ENCODE results near the gene PTPN1.
"Not testable (repeated sequence)": the region's sequence is repeated elsewhere in the genome, so short reads cannot be mapped to it uniquely, and the experiment has no call there.

DNA sequence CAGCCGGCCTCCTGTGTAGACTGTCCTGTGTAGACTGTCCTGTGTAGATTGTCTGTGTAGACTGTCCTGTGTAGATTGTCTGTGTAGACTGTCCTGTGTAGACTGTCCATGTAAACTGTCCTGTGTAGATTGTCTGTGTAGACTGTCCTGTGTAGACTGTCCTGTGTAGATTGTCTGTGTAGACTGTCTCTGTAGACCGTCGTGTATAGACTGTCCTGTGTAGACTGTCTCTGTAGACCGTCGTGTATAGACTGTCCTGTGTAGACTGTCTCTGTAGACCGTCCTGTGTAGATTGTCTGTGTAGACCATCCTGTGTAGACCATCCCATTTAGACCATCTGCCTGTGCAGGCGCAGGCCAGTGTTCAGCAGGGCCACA lies 59.3 kb downstream of the PTPN1 start:
- TF ChIP-seq, protein P1, sequence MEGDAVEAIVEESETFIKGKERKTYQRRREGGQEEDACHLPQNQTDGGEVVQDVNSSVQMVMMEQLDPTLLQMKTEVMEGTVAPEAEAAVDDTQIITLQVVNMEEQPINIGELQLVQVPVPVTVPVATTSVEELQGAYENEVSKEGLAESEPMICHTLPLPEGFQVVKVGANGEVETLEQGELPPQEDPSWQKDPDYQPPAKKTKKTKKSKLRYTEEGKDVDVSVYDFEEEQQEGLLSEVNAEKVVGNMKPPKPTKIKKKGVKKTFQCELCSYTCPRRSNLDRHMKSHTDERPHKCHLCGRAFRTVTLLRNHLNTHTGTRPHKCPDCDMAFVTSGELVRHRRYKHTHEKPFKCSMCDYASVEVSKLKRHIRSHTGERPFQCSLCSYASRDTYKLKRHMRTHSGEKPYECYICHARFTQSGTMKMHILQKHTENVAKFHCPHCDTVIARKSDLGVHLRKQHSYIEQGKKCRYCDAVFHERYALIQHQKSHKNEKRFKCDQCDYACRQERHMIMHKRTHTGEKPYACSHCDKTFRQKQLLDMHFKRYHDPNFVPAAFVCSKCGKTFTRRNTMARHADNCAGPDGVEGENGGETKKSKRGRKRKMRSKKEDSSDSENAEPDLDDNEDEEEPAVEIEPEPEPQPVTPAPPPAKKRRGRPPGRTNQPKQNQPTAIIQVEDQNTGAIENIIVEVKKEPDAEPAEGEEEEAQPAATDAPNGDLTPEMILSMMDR (conservative IDR thresholded peaks at IDR 0.05 in 1 of 2, IDR thresholded peaks at IDR 0.05 in 1 of 2; ENCODE audit: low read depth in 1 of 2, low read length in 2 of 2), result not testable (repeated sequence)
- not testable (repeated sequence) for TF ChIP-seq EZH2 (IDR thresholded peaks at IDR 0.05; ENCODE audit: low read length, missing control alignments)
